Endothelial cell (in vitro differentiated cells): ENCODE measurements around the gene PLEKHA6. TPM values are rescaled to one million over a fixed set of nuclear protein-coding genes. Genes with fewer than 3 reads are reported as not detected.

Source experiments
- DNase-seq: peaks from one replicate; pipeline ENCODE4 v3.0.0; 2021; ENCODE audit warnings: low spot score
- H3K27ac Mint-ChIP-seq: one replicate; pipeline ENCODE4 v1.8.0; 2021; ENCODE audit warnings: mixed read lengths, inconsistent platforms; ENCODE audit not compliant: unreplicated experiment
- H3K27me3 Mint-ChIP-seq: one replicate; pipeline ENCODE4 v1.8.0; 2021; ENCODE audit warnings: mild to moderate bottlenecking, moderate library complexity, mixed read lengths, inconsistent platforms; ENCODE audit not compliant: unreplicated experiment
- H3K36me3 Mint-ChIP-seq: one replicate; pipeline ENCODE4 v1.8.0; 2021; ENCODE audit warnings: mild to moderate bottlenecking, low read depth, mixed read lengths, inconsistent platforms; ENCODE audit not compliant: unreplicated experiment
- H3K4me1 Mint-ChIP-seq: one replicate; pipeline ENCODE4 v1.8.0; 2021; ENCODE audit warnings: mild to moderate bottlenecking, mixed read lengths, inconsistent platforms; ENCODE audit not compliant: unreplicated experiment
- H3K4me3 Mint-ChIP-seq: one replicate; pipeline ENCODE4 v1.8.0; 2021; ENCODE audit warnings: mild to moderate bottlenecking, mixed read lengths, inconsistent platforms; ENCODE audit not compliant: unreplicated experiment
- H3K9me3 Mint-ChIP-seq: one replicate; pipeline ENCODE4 v1.8.0; 2021; ENCODE audit warnings: mixed read lengths, inconsistent platforms; ENCODE audit not compliant: unreplicated experiment
- CTCF ChIP-seq: fragments of 200-600 bp; sonication (generic); IDR thresholded peaks from one replicate; pipeline ENCODE4 v1.5.0; 2021; ENCODE audit warnings: antibody characterized with exemption; ENCODE audit not compliant: unreplicated experiment
- total RNA-seq: library from RNA; stranded (reverse); fragmentation: NEBNext Ultra II Directional; extraction: Animal tissue kit (Norgen Biotek cat#: 25700); gene quantifications from one replicate; pipeline ENCODE4 v1.2.1, GENCODE V29; 2021; ENCODE audit not compliant: unreplicated experiment

The PLEKHA6 gene
- total RNA-seq, 1 donor from 2014 or later = 3.7 TPM

GRCh38 chr1:204285436-204286305 lies 74.1 kb downstream of the PLEKHA6 start:
- H3K27me3 Mint-ChIP-seq = peaks cover 4% of the 10 kb centered on the region
- peaks cover 35% of the 10 kb centered on the region for H3K4me1 Mint-ChIP-seq

GRCh38 chr1:204284929-204285328 lies 74.8 kb downstream of the PLEKHA6 start:
- no peak for DNase-seq
- Mint-ChIP-seq H3K4me3 (no peak overlapping the region), H3K9me3 (no peaks in the 10 kb centered on the region), H3K36me3 (no peaks in the 10 kb centered on the region), H3K27me3 (peaks cover 4% of the 10 kb centered on the region), H3K27ac (no peak overlapping the region), H3K4me1 (peaks cover 37% of the 10 kb centered on the region)
- no peak for TF ChIP-seq CTCF

More at GRCh38 chr1:204285436-204286305, 74.1 kb downstream of the PLEKHA6 start:
- Mint-ChIP-seq H3K36me3 (no peaks in the 10 kb centered on the region), H3K4me3 (no peak overlapping the region), H3K9me3 (no peaks in the 10 kb centered on the region), H3K27ac (peak overlapping the region; percentile 36)
- no peak for TF ChIP-seq CTCF
- DNase-seq = no peak

- H3K4me3 Mint-ChIP-seq = no peak overlapping the region
- no peak for TF ChIP-seq CTCF
- peaks cover 1% of the 10 kb centered on the region for H3K27me3 Mint-ChIP-seq
- no peak for DNase-seq
- no peak overlapping the region for H3K27ac Mint-ChIP-seq
- H3K4me1 Mint-ChIP-seq = peaks cover 34% of the 10 kb centered on the region
- no peaks in the 10 kb centered on the region for H3K36me3 Mint-ChIP-seq
- no peaks in the 10 kb centered on the region for H3K9me3 Mint-ChIP-seq
These were observed 75.7 kb downstream of the PLEKHA6 start for GRCh38 chr1:204283711-204284651.

GRCh38 chr1:204282761-204283221 lies 76.9 kb downstream of the PLEKHA6 start:
- Mint-ChIP-seq H3K9me3 (no peaks in the 10 kb centered on the region), H3K4me3 (no peak overlapping the region), H3K27ac (no peak overlapping the region), H3K36me3 (no peaks in the 10 kb centered on the region), H3K27me3 (peaks cover 1% of the 10 kb centered on the region), H3K4me1 (peaks cover 25% of the 10 kb centered on the region)
- DNase-seq = no peak
- no peak for TF ChIP-seq CTCF
